H1 (cell line): ENCODE results near the gene CMTM1.

Source experiments
- ATF2 ChIP-seq: IDR thresholded peaks from 2 replicates; pipeline ENCODE4 v1.6.1; 2012; ENCODE audit warnings: low read length, inconsistent platforms
- CHD1 ChIP-seq: IDR thresholded peaks from 2 replicates; pipeline ENCODE4 v1.6.1; 2012; ENCODE audit warnings: low read depth, low read length, improper control_type of control experiment
- CTCF ChIP-seq, 3 experiments: IDR thresholded peaks; 1 replicate in 2 of 3; 2 replicates in 1 of 3; pipeline versions ENCODE4 v1.5.1 to v1.6.1; 2011; ENCODE audit warnings: low read length in 3 of 3, mild to moderate bottlenecking in 3 of 3, inconsistent platforms in 2 of 3, low read depth in 1 of 3, moderate library complexity in 1 of 3; ENCODE audit not compliant: insufficient read depth in 1 of 3; ENCODE audit errors: control extremely low read depth in 1 of 3
- EP300 ChIP-seq, 2 experiments: IDR thresholded peaks; 1 replicate in 1 of 2; 2 replicates in 1 of 2; pipeline ENCODE4 v1.6.1; 2011 to 2012; ENCODE audit warnings: low read depth in 2 of 2, low read length in 2 of 2, mild to moderate bottlenecking in 2 of 2, borderline replicate concordance in 1 of 2, inconsistent platforms in 1 of 2, moderate library complexity in 1 of 2
- GTF2F1 ChIP-seq: IDR thresholded peaks from 2 replicates; pipeline ENCODE4 v1.6.1; 2012; ENCODE audit warnings: low read depth, low read length, improper control_type of control experiment, borderline replicate concordance
- HDAC6 ChIP-seq: IDR thresholded peaks from one replicate; pipeline ENCODE4 v1.7.1; 2012; ENCODE audit warnings: low read depth, mild to moderate bottlenecking, inconsistent platforms, low read length, moderate library complexity
- JUND ChIP-seq: IDR thresholded peaks from 2 replicates; pipeline ENCODE4 v1.6.1; 2011; ENCODE audit warnings: mild to moderate bottlenecking, improper control_type of control experiment, low read length
- NRF1 ChIP-seq: IDR thresholded peaks from 2 replicates; pipeline ENCODE4 v1.6.1; 2011; ENCODE audit warnings: mild to moderate bottlenecking, low read depth, low read length, improper control_type of control experiment
- POLR2A ChIP-seq, 2 experiments: IDR thresholded peaks; 1 replicate in 1 of 2; 2 replicates in 1 of 2; pipeline ENCODE4 v1.6.1; 2011; ENCODE audit warnings: low read depth in 2 of 2, low read length in 2 of 2, mild to moderate bottlenecking in 2 of 2; ENCODE audit errors: control extremely low read depth in 1 of 2
- POLR2AphosphoS5 ChIP-seq: IDR thresholded peaks from 2 replicates; pipeline ENCODE4 v1.6.1; 2011; ENCODE audit warnings: low read depth, low read length
- RFX5 ChIP-seq: IDR thresholded peaks from 2 replicates; pipeline ENCODE4 v1.6.1; 2011; ENCODE audit warnings: low read depth, low read length, improper control_type of control experiment, borderline replicate concordance
- TAF1 ChIP-seq: IDR thresholded peaks from 2 replicates; pipeline ENCODE4 v1.6.1; 2011; ENCODE audit warnings: mild to moderate bottlenecking, low read depth, low read length
- ZNF274 ChIP-seq: IDR thresholded peaks from 2 replicates; pipeline ENCODE4 v1.7.0; 2012; ENCODE audit warnings: low read length, borderline replicate concordance; ENCODE audit errors: extremely low read depth

GRCh38 chr16:66568355-66568754 lies 2.1 kb downstream of the CMTM1 start:
- TF ChIP-seq CTCF (IDR thresholded peaks at IDR 0.05; ENCODE audit: control extremely low read depth in 1 of 3, insufficient read depth in 1 of 3, low read depth in 1 of 3, low read length in 3 of 3) = no peak
- no peak for TF ChIP-seq JUND
- TF ChIP-seq TAF1 = no peak
- TF ChIP-seq EP300 (IDR thresholded peaks at IDR 0.05; ENCODE audit: borderline replicate concordance in 1 of 2, low read depth in 2 of 2, low read length in 2 of 2) = no peak
- no peak for TF ChIP-seq ATF2
- TF ChIP-seq NRF1 = no peak
- TF ChIP-seq POLR2AphosphoS5 = no peak
- TF ChIP-seq HDAC6 = no peak
- no peak for TF ChIP-seq POLR2A (IDR thresholded peaks at IDR 0.05; ENCODE audit: control extremely low read depth in 1 of 2, low read depth in 2 of 2, low read length in 2 of 2)
- TF ChIP-seq GTF2F1 = no peak
- TF ChIP-seq CHD1 = no peak
- TF ChIP-seq RFX5 = no peak
- no peak for TF ChIP-seq ZNF274
